WERI-Rb-1 (cell line): ENCODE measurements around the gene SLC43A2.

Source experiments
- DNase-seq: peaks from one replicate; pipeline ENCODE4 v3.0.0-alpha.2; 2020
- H3K27ac ChIP-seq: fragments of 250-450 bp; sonication (Bioruptor Pico); 2 replicates; pipeline ENCODE4 v1.5.1; 2020; ENCODE audit warnings: mild to moderate bottlenecking, moderate library complexity
- H3K27me3 ChIP-seq: fragments of 250-450 bp; sonication (Bioruptor Pico); 2 replicates; pipeline ENCODE4 v1.5.1; 2021; ENCODE audit warnings: mild to moderate bottlenecking, low read depth, moderate library complexity; ENCODE audit not compliant: insufficient read depth, severe bottlenecking
- H3K36me3 ChIP-seq: fragments of 250-450 bp; sonication (Bioruptor Pico); 2 replicates; pipeline ENCODE4 v1.5.1; 2020; ENCODE audit warnings: mild to moderate bottlenecking, moderate library complexity
- H3K4me3 ChIP-seq: 2 replicates; pipeline ENCODE4 v1.5.1; 2011; ENCODE audit warnings: low read depth, mild to moderate bottlenecking, control low read depth, low read length
- H3K9me3 ChIP-seq: fragments of 250-450 bp; sonication (Bioruptor Pico); 2 replicates; pipeline ENCODE4 v1.5.1; 2021; ENCODE audit warnings: mild to moderate bottlenecking, moderate library complexity; ENCODE audit not compliant: severe bottlenecking
- CTCF ChIP-seq: IDR thresholded peaks from 2 replicates; pipeline ENCODE4 v1.5.1; 2011; ENCODE audit warnings: low read depth, mild to moderate bottlenecking, control low read depth, inconsistent platforms, low read length

The SLC43A2 gene

GRCh38 chr17:1597861-1598342, 30.7 kb downstream of the SLC43A2 start:
- no peak overlapping the region for H3K27ac ChIP-seq
- no peak for TF ChIP-seq CTCF

GRCh38 chr17:1593630-1593931, 35.1 kb downstream of the SLC43A2 start:
- H3K27ac ChIP-seq: no peak overlapping the region
- no peak overlapping the region for H3K4me3 ChIP-seq
- no peaks in the 10 kb centered on the region for H3K9me3 ChIP-seq
- H3K36me3 ChIP-seq: no peaks in the 10 kb centered on the region; the same call in 1 of the 2 replicates
- H3K27me3 ChIP-seq: no peaks in the 10 kb centered on the region
- TF ChIP-seq CTCF: no peak
- no peak for DNase-seq

More at GRCh38 chr17:1597861-1598342, 30.7 kb downstream of the SLC43A2 start:
- peaks cover 6% of the 10 kb centered on the region for H3K9me3 ChIP-seq
- peaks cover 2% of the 10 kb centered on the region; the same call in 1 of the 2 replicates for H3K36me3 ChIP-seq
- no peak for DNase-seq
- H3K4me3 ChIP-seq: no peak overlapping the region
- H3K27me3 ChIP-seq: no peaks in the 10 kb centered on the region

GRCh38 chr17:1592751-1593629, 35.6 kb downstream of the SLC43A2 start:
- Histone ChIP-seq H3K4me3 (no peak overlapping the region), H3K36me3 (no peaks in the 10 kb centered on the region; the same call in 1 of the 2 replicates), H3K27me3 (no peaks in the 10 kb centered on the region), H3K27ac (no peak overlapping the region), H3K9me3 (no peaks in the 10 kb centered on the region)
- DNase-seq: no peak
- TF ChIP-seq CTCF: no peak

- Histone ChIP-seq H3K27me3 (no peaks in the 10 kb centered on the region), H3K9me3 (no peaks in the 10 kb centered on the region), H3K4me3 (no peak overlapping the region), H3K36me3 (peaks cover 3% of the 10 kb centered on the region; the same call in 1 of the 2 replicates), H3K27ac (no peak overlapping the region)
- no peak for DNase-seq
- no peak for TF ChIP-seq CTCF
Observed at GRCh38 chr17:1591474-1592090, 37.1 kb downstream of the SLC43A2 start.

- Histone ChIP-seq H3K27me3 (no peaks in the 10 kb centered on the region), H3K4me3 (no peak overlapping the region), H3K9me3 (no peaks in the 10 kb centered on the region), H3K27ac (no peak overlapping the region), H3K36me3 (peaks cover 3% of the 10 kb centered on the region; the same call in 1 of the 2 replicates)
- TF ChIP-seq CTCF: no peak
- no peak for DNase-seq
Observed at GRCh38 chr17:1590747-1591473, 37.7 kb downstream of the SLC43A2 start.
